Calu3 (cell line): ENCODE measurements around the gene RTF2. TPM values are rescaled to one million over a fixed set of nuclear protein-coding genes. Genes with fewer than 3 reads are reported as not detected.
"Not testable (repeated sequence)": the region's sequence is repeated elsewhere in the genome, so short reads cannot be mapped to it uniquely, and the experiment has no call there.

ENCODE experiments used
- BruUV-seq: library from RNA; stranded (reverse); fragments of 400-500 nt; replicated peaks from 2 replicates; lab custom pipeline; 2021; lab: Mats Ljungman, UMichigan
- CTCF ChIA-PET: fragments of 300-600 bp; sonication (Branson Sonifier 250); formaldehyde crosslinking; loops from one replicate; lab custom pipeline; 2022; ENCODE audit warnings: antibody characterized with exemption; lab: Charles Lee
- DNase-seq: peaks from one replicate; pipeline ENCODE4 v3.0.0; 2022
- H3K27ac Mint-ChIP-seq: one replicate; pipeline ENCODE4 v1.8.0; 2022; ENCODE audit warnings: mixed read lengths; ENCODE audit not compliant: unreplicated experiment
- H3K27me3 Mint-ChIP-seq: one replicate; pipeline ENCODE4 v1.8.0; 2022; ENCODE audit warnings: mixed read lengths; ENCODE audit not compliant: unreplicated experiment
- H3K36me3 Mint-ChIP-seq: one replicate; pipeline ENCODE4 v1.8.0; 2022; ENCODE audit warnings: mild to moderate bottlenecking, moderate library complexity, mixed read lengths; ENCODE audit not compliant: insufficient read depth, unreplicated experiment
- H3K4me1 Mint-ChIP-seq: one replicate; pipeline ENCODE4 v1.8.0; 2022; ENCODE audit warnings: mild to moderate bottlenecking, low read depth, mixed read lengths; ENCODE audit not compliant: unreplicated experiment
- H3K4me3 Mint-ChIP-seq: one replicate; pipeline ENCODE4 v1.8.0; 2022; ENCODE audit warnings: mild to moderate bottlenecking, low read depth, moderate library complexity, mixed read lengths; ENCODE audit not compliant: unreplicated experiment
- H3K9me3 Mint-ChIP-seq: one replicate; pipeline ENCODE4 v1.8.0; 2022; ENCODE audit warnings: low read depth, mixed read lengths; ENCODE audit not compliant: unreplicated experiment
- intact Hi-C: fragments of 100-400 bp; cut with micrococcal nuclease; formaldehyde crosslinking; loops from one replicate; pipeline ENCODE4 v1.10.0; 2022; ENCODE audit not compliant: unreplicated experiment
- total RNA-seq: library from RNA; stranded (reverse); gene quantifications from 2 replicates; pipeline ENCODE4 v1.2.3, GENCODE V29; 2022
- TF ChIP-seq, protein P1 (sequence below): fragments of 200-600 bp; IDR thresholded peaks from one replicate; pipeline ENCODE4 v1.8.0; 2022; ENCODE audit warnings: antibody characterized with exemption; ENCODE audit not compliant: unreplicated experiment

The RTF2 gene
- total RNA-seq, 1 experiment from 2014 or later = 67.2 TPM

DNA sequence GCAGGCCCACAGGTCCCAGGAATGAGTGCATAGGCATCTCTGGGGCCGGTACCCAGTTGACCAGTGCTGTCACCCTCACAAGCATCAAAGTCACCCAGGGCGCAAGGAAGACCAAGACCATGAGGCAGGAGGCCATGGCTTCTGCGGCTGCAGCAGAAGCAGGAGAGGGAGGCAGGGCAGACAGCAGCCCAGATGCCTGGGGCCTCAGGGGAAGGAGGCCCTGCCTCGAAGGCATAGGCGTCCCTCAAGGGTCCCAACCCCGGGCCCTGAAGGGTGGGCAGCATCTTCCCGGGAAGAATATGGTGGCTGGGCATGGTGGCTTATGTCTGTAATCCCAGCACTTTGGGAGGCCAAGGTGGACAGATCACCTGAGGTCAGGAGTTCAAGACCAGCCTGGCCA lies 59.1 kb downstream of the RTF2 start:
- Mint-ChIP-seq H3K27me3 (no peaks in the 10 kb centered on the region), H3K27ac (no peak overlapping the region), H3K9me3 (no peaks in the 10 kb centered on the region), H3K4me3 (no peak overlapping the region), H3K4me1 (no peaks in the 10 kb centered on the region), H3K36me3 (no peaks in the 10 kb centered on the region)
- intact Hi-C loops = no loop called here
- DNase-seq = no peak
- TF ChIP-seq, protein P1, sequence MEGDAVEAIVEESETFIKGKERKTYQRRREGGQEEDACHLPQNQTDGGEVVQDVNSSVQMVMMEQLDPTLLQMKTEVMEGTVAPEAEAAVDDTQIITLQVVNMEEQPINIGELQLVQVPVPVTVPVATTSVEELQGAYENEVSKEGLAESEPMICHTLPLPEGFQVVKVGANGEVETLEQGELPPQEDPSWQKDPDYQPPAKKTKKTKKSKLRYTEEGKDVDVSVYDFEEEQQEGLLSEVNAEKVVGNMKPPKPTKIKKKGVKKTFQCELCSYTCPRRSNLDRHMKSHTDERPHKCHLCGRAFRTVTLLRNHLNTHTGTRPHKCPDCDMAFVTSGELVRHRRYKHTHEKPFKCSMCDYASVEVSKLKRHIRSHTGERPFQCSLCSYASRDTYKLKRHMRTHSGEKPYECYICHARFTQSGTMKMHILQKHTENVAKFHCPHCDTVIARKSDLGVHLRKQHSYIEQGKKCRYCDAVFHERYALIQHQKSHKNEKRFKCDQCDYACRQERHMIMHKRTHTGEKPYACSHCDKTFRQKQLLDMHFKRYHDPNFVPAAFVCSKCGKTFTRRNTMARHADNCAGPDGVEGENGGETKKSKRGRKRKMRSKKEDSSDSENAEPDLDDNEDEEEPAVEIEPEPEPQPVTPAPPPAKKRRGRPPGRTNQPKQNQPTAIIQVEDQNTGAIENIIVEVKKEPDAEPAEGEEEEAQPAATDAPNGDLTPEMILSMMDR = no peak
- CTCF ChIA-PET = no interaction called here
- no TSS peak for BruUV-seq

DNA sequence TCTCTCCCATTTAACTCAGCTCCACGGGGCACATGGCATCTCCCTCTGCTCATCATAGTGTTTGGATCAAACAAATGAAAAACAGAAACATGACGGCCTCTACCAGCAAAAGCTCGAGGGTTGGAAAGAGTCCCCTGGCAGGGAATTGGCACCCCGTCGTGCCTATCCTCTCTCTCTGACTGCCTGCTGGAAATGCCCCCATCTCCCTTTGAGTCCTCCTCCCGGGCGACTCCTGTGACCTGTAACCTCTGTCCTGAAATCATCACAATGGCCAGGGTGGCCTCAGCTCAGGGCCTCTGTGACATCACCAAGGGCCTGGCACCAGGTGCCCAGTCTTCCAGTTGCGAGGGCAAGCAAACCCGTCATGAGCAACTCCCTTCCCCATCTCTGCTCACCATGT lies 64.5 kb downstream of the RTF2 start, which contains the start of gene FAM209B:
Gene FAM209B, plus strand, starts transcription at position 301 of the 400 bp plus-strand sequence. Its CDS starts 96 bp downstream, at position 397.
- BruUV-seq, H3K9me3 Mint-ChIP-seq, H3K36me3 Mint-ChIP-seq, CTCF ChIA-PET, H3K4me1 Mint-ChIP-seq, H3K27me3 Mint-ChIP-seq, intact Hi-C loops, DNase-seq, H3K4me3 Mint-ChIP-seq, H3K27ac Mint-ChIP-seq: not testable (repeated sequence)

DNA sequence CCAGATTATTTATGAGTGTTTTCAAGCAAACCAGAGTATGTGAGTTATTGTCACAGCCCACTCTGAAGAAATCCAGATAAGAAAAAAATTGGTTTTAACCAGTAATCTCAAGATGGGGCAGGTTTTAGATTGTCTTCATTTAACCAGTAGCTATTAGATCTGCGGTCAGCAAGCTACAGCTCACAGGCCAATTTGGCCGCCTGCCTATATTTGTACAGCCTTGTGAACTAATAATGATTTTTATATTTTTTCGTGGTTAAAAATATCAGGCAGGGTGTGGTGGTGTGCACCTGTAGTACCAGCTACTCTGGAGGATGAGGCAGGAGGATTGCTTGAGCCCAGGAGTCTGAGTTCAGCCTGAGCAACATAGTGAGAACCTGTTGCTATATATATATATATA lies 69.6 kb downstream of the RTF2 start:
- Mint-ChIP-seq H3K4me1 (no peaks in the 10 kb centered on the region), H3K27ac (no peak overlapping the region), H3K9me3 (no peaks in the 10 kb centered on the region), H3K36me3 (no peaks in the 10 kb centered on the region), H3K27me3 (no peaks in the 10 kb centered on the region), H3K4me3 (no peak overlapping the region)
- TF ChIP-seq, protein P1 = no peak
- no peak for DNase-seq
- BruUV-seq = no TSS peak
- intact Hi-C loops = no loop called here
- CTCF ChIA-PET = interaction anchor here (0.8 kb wide), 1 partner anchor 90 kb away, joined by 3 read pairs; no protein-coding TSS in a partner anchor

DNA sequence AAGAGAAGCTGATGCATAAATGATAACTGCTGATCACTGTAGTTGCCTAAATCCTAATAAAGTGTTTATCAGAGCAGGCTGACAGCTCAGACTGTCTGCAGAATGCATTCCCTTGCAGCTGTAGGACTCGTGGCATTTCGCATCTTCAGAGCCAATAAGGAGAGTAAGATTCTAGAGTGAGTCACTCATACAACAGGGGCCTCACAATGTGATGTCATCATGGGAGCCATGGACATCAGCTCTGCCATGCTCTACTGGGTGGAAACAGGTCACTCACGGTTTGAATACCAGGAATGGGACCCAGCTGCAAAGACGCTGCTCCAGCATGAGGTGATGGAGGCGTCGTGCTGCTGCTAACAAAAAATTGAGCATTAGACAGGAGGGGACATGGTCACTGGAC lies 72.0 kb downstream of the RTF2 start:
- TF ChIP-seq, protein P1 = no peak
- no peaks in the 10 kb centered on the region for H3K36me3 Mint-ChIP-seq
- H3K9me3 Mint-ChIP-seq = no peaks in the 10 kb centered on the region
- DNase-seq = no peak
- H3K27me3 Mint-ChIP-seq = no peaks in the 10 kb centered on the region
- BruUV-seq = no TSS peak
- intact Hi-C loops = no loop called here
- no peak overlapping the region for H3K27ac Mint-ChIP-seq
- no peaks in the 10 kb centered on the region for H3K4me1 Mint-ChIP-seq
- CTCF ChIA-PET = no interaction called here
- no peak overlapping the region for H3K4me3 Mint-ChIP-seq

DNA sequence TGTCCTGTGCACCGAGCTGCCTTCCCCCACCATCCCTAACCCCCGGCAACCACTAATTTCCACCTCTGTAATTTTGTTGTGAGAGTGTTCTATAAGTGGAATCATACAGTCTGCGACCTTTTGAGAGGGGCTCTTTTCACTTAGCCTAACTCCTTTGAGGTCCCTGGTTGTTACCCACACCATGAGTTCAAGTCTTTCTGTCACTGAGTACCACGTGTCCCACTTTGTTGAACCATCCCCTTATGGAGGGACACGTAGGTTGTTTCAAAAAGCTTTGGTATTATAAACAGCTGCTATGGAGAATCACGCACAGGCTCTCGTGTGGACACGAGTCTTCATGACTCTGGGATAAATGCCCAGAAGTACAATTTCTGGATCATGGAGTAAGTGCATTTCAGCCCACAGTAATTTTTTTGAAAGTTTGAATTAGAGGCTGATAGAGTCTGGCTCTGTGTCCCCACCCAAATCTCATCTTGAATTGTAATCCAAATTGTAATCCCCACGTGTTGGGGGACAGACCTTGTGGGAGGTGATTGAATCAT lies 74.1 kb downstream of the RTF2 start:
- TF ChIP-seq, protein P1 = no peak
- DNase-seq = no peak
- Mint-ChIP-seq H3K4me1 (no peaks in the 10 kb centered on the region), H3K27me3 (peaks cover 17% of the 10 kb centered on the region), H3K4me3 (no peak overlapping the region), H3K36me3 (no peaks in the 10 kb centered on the region), H3K9me3 (no peaks in the 10 kb centered on the region), H3K27ac (no peak overlapping the region)
- BruUV-seq = no TSS peak
- CTCF ChIA-PET = no interaction called here
- intact Hi-C loops = no loop called here
